Activated CD4-positive, CD25-positive, alpha-beta regulatory T cell treated with anti-CD3 and anti-CD28 coated beads, Interleukin-2, amount 50 U/mL, for 24 hours (primary cell): ENCODE data around the gene ADAT1.
A peak's percentile ranks its signal among the peaks of the same experiment; 100 is the strongest.

Experiments used
- ATAC-seq, 2 donors: fragments of 150-1000 bp; cut with Tn5 transposase; one replicate each; pipeline ENCODE4 v1.10.0; 2021; ENCODE audit warnings: mild to moderate bottlenecking in 1 of 2, moderate library complexity in 1 of 2

Gene ADAT1, protein sequence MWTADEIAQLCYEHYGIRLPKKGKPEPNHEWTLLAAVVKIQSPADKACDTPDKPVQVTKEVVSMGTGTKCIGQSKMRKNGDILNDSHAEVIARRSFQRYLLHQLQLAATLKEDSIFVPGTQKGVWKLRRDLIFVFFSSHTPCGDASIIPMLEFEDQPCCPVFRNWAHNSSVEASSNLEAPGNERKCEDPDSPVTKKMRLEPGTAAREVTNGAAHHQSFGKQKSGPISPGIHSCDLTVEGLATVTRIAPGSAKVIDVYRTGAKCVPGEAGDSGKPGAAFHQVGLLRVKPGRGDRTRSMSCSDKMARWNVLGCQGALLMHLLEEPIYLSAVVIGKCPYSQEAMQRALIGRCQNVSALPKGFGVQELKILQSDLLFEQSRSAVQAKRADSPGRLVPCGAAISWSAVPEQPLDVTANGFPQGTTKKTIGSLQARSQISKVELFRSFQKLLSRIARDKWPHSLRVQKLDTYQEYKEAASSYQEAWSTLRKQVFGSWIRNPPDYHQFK

DNA sequence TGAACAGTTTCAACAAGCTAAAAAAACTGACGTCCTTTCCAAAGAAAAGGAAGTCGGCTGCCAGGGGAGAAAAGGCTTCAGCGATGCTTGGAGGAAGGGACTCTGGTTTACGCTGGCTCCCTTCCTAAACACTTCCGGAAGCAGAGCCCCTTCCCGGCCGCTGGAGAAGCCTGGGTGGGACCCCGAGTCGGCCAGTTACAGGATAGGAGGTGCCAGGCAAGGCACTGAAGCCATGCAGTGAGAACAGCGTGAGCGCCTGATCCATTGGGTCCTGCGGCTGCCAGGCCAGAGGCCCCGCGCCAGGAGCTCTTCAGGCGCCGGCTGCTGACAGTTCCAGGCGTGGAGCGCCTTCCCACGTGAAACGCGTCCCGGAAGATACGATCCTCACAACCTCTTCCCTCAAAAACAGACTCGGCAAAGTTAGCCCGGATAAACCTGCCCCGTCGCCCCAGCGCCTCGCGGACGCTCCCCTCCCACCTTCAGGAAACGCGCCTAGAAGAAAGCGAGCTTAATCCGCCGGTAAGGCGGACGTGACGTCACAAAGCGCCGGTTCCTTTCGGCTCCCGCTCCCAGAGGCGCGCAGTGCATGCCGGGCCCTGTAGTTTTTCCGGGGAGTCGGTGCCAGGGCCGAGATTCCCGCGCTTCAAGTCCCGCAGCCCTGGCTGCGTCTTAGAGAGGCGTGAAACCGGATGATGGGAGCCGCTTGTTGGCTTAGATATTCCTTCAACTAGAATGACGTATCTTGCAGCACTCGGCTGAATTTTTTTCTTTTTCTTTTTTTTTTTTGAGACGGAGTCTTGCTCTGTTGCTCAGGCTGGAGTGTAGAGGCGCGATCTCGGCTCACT lies at the start of gene ADAT1:
ADAT1 (minus strand) TSS at position 521 of the 845 bp plus-strand sequence. CDS start 2,482 bp downstream, outside the sequence.
- peak; percentile 96 to 97 for ATAC-seq

GRCh38 chr16:75667503-75667902 lies 44.4 kb upstream of the ADAT1 start:
- ATAC-seq, result no peak

DNA sequence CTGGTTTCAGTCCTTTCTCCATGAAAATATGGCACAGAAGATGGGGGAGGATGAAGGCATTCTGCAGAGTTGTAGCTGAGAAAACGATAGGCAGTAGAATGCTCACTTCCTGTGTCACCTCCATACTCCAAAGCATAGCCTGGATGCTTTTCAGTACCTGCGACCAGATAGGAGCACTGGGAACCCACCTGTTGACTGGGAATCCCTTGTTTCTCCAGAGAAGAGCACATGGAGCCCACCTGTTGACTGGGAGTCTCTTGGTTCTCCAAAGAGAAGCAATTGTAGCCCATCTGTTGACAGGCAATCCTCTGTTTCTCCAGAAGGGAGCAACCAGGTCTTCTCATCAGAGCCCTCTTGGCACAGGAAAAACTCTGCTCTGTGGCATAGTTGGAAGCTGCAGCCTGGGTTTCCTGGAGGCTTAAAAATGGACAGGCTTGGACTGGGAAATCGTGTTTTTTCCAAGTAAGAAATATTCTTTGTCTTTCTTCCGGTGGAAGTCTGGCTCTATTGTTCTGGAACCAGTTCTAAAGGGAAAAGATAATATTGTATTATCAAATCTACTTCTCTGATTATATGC lies 37.7 kb upstream of the ADAT1 start:
- ATAC-seq, result no peak

DNA sequence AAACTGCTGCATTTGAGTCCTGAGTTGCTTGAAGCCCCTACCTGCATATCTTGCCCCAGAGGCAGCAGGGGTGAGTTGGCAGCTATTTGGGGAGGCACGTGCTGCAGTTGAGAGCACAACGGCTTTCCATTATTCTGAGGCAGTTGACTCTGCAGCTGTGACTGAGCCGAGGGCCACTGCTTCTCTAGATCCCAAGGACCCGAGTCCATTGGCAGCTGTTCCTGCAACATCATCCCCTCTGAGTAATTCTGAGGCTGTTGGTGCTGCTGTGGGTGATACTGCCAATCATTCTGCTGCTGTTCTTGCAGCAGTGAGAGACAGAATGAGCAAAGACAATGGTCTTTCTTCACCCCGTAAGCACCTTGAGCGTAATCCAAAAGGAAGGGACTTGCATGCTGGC lies 37.2 kb upstream of the ADAT1 start:
- ATAC-seq, result no peak

DNA sequence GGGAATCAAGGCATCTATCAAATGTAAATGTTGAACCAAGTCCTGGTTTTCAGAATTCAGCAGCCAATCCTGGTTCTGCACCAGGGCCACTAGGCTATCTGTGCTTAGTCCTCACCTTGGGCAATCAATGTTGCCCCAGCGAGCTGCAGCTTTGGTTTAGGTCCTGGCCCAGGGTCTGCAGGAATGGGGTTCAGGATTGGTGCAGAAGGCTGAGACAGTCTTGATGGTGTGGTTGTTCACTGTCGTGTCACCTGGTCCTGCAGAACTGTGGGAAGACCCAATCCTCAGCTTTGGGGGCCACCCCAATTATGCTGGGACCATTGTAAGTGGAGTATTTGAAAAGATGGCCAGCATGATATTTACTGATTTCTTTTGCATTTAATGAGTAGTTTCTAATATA lies 35.1 kb upstream of the ADAT1 start:
- no peak for ATAC-seq

- ATAC-seq, result no peak
Measured at GRCh38 chr16:75653922-75654321, 30.8 kb upstream of the ADAT1 start.

GRCh38 chr16:75648265-75649076 lies 25.4 kb upstream of the ADAT1 start:
- peak; percentile 9 to 30 for ATAC-seq

- ATAC-seq, result peak; percentile 91
Measured at GRCh38 chr16:75647492-75648264, 24.6 kb upstream of the ADAT1 start, which contains the start of the genes KARS1 and TERF2IP. Gene KARS1 (minus strand): TSS chr16:75647665. CDS start chr16:75647639, 26 bp downstream. Gene TERF2IP (plus strand): TSS chr16:75647773. CDS start chr16:75647883, 110 bp downstream.

DNA sequence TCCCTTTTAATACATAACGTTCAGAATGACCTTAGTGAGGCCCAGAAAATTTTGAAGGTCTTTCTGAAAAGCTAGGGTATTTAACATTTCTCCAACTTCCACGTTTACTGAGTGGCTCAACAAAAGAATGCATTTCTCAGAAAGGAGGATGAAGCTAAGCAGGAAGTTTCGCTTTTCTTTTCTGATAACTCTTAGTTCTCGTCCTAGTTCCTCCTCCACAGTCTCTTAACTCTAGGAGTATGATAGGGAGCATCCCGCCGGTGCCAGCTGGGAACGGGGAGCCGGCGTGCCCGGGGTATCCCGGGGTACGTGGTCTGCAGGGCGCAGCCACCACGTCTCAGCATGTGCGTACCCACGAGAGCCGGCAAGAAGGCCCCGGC lies 24.0 kb upstream of the ADAT1 start:
- ATAC-seq, result peak; percentile 9 to 15

GRCh38 chr16:75644240-75645012 lies 21.3 kb upstream of the ADAT1 start:
- ATAC-seq, result no peak

DNA sequence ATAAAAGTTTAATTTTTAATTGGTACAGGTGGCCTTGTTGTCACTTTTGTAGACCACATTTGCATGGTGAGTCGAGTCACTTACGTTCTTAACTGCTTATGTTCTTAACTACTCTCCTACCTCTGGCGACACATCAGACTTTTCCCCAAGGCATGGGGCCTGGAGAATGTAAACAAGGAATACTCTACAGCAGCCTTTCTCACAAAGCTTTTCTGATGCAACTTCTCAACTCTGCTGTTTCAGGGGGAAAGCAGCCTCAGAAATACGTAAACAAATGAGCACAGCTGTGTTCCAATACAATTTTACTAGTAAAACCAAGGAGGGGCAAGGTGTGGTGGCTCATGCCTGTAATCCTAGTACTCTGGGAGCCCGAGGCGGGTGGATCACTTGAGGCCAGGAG lies 17.5 kb upstream of the ADAT1 start:
- ATAC-seq, result no peak

GRCh38 chr16:75635036-75635435 lies 12.0 kb upstream of the ADAT1 start:
- ATAC-seq, result no peak

DNA sequence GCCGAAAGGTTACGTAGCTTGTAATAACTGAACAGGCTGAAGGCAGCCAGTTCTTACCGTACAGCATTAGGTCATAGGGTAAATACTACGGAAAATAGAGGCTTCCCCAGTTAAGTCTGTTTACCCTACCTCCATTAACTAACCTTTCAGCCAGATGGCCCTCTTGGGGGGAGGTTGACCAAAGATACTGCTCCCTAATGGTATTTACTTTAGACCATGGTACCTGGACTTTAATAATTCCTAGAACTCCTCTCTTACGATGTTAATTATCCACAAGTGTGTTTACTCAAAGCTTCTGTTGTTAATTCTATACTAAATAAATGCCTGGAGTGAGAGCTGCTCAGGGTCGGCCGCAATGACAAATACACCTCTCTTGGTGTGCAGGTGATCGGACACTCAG lies 9.8 kb upstream of the ADAT1 start:
- ATAC-seq, result no peak

DNA sequence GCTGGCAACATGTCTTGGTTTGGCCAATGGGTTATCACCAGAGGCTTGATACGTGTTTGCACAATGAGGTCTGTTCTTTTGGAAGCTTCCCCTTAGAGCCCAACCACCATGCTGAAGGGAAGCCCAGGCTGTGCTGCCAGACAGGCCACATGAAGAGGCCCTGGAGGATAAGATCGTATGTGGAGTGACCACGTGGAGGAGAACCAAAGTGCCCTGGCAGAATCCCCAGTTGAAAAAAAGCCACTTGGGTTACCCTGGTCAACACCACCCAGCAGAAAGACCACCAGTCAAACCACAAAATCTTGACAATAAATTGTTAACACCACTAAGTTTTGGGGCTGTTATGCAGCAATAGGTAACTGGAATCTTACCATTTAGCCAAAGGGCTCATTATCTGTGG lies 7.0 kb upstream of the ADAT1 start:
- no peak for ATAC-seq

DNA sequence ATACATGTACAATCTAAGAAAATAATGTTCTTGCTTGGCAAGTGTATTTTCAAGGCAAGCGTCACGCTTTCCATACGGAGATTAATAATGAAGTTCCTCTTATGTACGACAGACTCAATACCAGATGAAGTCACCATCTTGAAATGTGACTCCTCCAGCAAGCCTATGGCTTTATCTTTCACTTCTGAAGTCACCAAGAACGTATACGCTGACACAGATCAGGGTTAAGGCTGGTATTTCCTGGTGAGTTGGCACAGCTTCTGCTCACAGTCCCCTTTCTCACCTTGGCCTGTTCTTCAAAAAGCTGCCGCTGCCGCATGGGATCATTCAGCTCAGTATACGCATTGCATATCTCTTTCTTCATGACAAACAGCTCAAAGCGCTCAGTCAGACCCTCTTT lies 6.1 kb upstream of the ADAT1 start:
- no peak for ATAC-seq

GRCh38 chr16:75628351-75628750 lies 5.3 kb upstream of the ADAT1 start:
- ATAC-seq, result no peak

DNA sequence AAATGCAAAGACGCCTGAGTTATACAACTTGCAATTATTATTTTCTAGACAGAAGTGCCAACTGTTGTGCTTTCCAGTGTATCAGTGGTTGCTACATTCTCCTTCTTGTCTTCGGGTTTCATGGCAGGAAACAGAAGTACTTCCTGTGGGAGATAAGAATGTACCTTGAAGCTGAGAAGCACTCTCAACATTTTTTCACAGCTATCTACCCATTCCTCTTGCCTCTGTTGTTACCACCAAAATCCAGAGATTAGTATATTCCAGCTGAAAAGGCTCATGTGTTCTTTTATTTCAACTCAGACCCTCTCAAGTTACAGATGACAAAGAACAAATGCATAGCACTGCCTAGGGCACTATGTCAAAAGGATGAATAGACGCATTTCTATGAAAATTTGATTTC lies 4.8 kb upstream of the ADAT1 start:
- ATAC-seq, result no peak

- ATAC-seq, result no peak
Measured at GRCh38 chr16:75626806-75627205, 3.7 kb upstream of the ADAT1 start.

GRCh38 chr16:75624921-75625334 lies 1.8 kb upstream of the ADAT1 start:
- ATAC-seq, result no peak

DNA sequence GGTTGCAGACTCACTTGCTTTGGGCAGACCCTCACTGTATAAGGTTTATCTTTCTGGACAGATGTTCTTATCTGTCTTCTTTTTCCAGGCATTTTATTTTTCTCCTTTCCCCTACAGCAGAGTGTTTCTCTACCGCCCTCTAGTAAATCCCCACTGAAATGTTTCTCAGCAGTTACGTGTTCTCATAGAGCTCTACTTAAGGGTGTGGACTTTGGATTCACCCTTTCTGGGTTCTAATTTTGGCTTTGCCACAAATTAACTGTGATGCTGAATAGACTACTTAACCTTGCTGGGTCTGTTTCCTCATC lies 2.0 kb downstream of the ADAT1 start:
- no peak for ATAC-seq
